Skeletal muscle cell (primary cell): ENCODE measurements around the gene CHST4.
"Not testable (repeated sequence)": the region's sequence is repeated elsewhere in the genome, so short reads cannot be mapped to it uniquely, and the experiment has no call there.

Source experiments
- DNase-seq: peaks from one replicate; pipeline ENCODE4 v3.0.0-alpha.2; 2010; ENCODE audit warnings: low read depth
- H3K4me3 ChIP-seq: 2 replicates; pipeline ENCODE4 v1.5.1; 2011; ENCODE audit warnings: low read depth, mild to moderate bottlenecking, control low read depth, low read length, moderate library complexity

CHST4 gene

DNA sequence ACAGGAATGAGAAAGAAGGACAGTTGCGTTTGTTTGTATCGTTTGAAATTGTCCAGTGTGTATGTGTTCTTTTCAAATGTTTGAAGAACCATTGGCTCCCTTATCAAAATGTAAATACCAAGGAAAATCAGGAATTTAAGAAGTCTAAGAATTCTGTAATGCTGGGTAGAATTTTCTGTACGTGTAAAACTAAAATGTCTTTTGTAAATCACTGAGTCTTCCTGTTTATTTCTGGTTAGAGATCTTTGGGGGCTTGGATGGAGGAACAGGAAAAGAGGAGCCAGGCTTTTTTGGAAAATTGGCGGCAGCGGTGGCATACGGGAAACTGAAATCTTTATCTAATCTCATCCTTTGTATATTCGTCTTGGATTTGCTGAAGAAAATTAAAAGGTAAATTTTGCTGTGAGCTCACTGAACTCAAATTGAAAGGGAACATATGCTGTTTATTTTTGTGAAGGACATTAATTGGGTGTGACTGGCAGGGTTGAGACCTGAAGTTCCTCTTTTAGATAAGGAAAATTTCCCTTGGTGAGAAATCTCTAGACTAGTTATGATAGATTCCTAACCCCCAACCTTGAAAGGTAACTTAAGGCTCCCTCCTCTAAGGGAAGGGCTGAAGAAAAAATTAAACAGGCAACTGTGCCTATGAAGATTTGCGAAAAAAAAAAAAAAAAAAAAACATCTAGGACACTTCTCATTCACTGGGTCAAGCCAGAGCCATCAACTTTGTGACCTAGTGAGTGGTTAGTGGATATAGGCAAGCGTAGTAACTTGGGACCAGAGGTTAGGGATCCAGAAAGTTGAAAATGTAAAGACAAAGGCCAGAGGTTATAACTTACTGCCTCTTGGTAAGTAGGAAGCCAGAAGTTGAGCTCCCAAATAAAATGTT is 39.8 kb downstream of the CHST4 start:
- H3K4me3 ChIP-seq, result no peak overlapping the region

DNA sequence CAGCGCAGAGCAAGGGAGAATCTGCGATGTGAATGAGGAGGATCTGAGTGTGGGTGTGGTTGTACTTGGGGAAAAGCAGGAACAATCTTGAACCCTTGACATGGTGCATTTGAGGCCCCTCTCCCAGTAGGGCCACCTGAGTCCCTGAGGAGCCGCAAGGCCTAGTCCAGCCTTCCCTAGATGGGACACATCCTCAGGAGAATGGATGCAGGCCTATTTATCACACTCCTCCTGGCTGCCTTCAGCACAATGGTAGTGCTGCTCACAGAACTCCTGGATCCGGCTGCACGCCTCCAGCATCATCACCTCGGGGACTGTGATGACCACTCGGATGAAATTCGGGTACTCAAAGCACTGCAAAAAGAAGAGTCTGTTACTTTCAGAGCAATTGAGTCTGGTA is 41.7 kb downstream of the CHST4 start:
- no peak for DNase-seq

More for the DNA sequence above, 39.8 kb downstream of the CHST4 start:
- DNase-seq, result no peak

GRCh38 chr16:71568551-71568950 is 42.3 kb downstream of the CHST4 start:
- no peak for DNase-seq
- H3K4me3 ChIP-seq, result no peak overlapping the region

More for the DNA sequence above, 41.7 kb downstream of the CHST4 start:
- H3K4me3 ChIP-seq, result no peak overlapping the region

- DNase-seq, result no peak
- no peak overlapping the region for H3K4me3 ChIP-seq
These were observed 43.4 kb downstream of the CHST4 start for GRCh38 chr16:71569621-71570020.

DNA sequence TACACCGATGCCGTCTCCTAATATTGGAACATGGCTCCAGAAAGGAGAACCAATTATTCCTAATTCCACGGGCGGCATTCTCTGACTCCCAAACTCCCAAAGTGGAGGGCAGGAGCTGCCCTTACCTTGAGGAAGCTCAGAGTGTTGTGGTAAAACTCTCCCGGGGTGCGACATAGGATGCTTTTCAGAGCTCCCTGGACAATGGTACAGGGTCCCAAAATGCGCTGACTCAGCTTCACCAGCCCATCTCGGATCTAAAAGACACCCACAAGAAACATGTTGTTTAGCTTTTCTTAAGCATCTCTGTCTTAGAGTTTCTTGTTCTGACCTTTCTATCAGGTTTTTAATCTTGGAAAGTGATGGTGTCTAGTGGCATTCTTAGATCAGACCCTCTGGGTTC is 43.9 kb downstream of the CHST4 start:
- DNase-seq, result no peak
- H3K4me3 ChIP-seq, result no peak overlapping the region

DNA sequence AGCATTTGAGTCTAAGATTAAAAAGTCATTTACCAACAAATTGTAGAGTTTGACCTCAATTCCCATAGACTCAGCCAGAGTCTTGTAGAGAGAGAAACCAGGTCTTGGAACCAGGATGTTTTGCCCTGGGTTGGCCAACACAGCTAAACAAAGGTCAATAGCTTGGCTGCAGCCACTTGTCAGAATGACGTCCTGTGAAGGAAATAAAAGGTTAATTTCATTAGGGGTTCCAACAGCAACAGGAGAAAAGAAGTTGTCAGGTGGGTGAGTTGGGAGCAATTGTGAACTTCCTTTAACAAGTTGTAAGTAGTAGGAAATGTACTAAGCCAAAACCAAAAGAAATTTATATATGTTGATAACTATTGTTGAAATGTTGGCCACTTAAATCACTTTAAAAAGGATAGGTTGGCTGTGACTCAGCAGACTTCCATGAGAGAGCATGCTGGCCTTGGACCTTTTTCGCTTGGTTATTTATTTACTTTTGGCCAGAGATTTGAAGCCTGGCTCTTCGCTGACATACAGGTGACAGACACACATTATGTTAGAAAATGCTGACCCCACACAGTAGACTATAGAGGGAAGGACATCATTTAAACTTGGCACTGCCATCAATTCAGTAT is 46.4 kb downstream of the CHST4 start:
- no peak for DNase-seq
- H3K4me3 ChIP-seq, result no peak overlapping the region

GRCh38 chr16:71573387-71574094 is 47.3 kb downstream of the CHST4 start:
- no peak for DNase-seq
- H3K4me3 ChIP-seq, result no peak overlapping the region

DNA sequence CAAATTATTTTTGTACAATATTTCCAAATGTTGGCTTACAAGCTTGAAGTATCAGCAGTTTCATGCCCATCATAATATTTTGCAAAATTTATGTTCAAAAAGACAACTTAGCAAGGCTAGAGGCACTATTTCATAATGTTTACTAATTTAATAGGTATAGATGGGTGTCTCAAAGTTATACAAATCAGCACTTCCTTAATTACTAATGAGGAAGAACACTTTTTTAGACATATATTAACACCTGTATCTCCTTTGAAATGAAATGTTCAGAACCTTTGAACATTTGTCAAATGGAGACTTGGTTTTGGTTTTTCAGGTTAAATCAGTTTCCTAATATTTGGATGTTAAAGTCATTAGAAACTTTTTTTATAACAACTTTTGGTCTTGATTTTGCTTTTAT is 48.5 kb downstream of the CHST4 start:
- no peak for DNase-seq
- no peak overlapping the region for H3K4me3 ChIP-seq

- H3K4me3 ChIP-seq, result no peak within 1 kb of the TSS
- no peak for DNase-seq
These were observed 50.7 kb downstream of the CHST4 start, which contains the start of gene TAT for GRCh38 chr16:71576971-71577370. TSS of gene TAT (minus strand) at chr16:71577092. CDS start at chr16:71576415, 677 bp downstream.

DNA sequence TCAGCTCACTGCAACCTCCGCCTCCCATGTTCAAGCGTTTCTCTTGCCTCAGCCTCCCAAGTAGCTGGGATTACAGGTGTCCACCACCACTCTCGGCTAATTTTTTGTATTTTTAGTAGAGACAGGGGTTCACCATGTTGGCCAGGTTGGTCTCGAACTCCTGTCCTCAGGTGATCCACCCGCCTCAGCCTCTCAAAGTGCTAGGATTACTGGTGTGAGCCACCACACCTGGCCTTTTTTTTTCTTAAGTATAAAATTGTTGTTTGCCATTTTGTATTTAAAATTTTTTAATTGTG is 56.3 kb downstream of the CHST4 start:
- DNase-seq, H3K4me3 ChIP-seq: not testable (repeated sequence)

DNA sequence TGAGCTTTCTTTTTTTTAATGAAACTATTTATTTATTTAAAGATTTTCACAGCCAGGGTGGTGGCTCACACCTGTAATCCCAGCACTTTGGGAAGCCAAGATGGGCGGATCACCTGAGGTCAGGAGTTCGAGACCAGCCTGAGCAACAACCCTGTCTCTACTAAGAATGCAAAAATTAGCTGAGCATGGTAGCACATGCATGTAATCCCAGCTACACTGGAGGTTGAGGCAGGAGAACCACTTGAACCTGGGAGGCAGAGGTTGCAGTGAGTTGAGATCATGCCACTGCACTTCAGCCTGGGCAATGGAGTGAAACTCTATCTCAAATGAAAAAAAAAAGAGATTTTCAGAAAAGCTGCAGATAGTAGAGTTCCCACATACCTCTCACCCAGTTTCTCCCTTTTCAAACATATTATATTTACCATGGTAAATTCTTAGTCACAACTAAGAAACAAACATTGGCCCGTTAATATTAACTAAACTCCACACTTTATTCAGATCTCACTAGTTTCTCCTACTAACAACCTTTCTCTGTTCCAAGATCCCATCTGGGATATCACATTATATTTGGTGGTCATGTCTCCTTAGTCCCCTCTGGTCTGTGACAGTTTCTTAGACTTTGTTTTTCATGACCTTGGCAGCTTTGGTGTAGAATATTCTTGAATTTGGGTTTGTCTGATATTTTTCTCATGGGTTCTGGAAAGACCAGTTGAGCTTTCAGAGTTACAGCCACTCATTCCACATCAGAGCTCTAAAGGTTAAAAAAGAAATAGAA is 58.5 kb downstream of the CHST4 start:
- DNase-seq, result no peak
- no peak overlapping the region for H3K4me3 ChIP-seq

DNA sequence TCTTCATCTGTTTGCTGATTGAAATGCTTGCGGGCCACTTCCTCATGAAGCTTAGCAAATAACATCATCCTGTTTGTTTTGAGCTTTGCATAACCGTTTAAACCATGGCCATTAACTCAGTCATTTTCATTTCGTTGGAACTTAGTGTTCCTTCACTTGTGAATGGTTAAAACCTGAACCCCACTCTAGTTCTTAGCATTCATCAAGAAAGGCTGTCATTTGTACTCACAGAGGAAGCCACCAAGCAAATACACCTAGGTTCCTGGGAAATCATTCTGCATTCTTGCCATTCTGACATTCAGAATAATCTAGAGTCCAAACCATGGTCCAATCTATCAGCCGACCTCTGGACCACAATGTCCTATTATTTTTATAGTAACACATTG is 59.1 kb downstream of the CHST4 start:
- no peak for DNase-seq
- no peak overlapping the region for H3K4me3 ChIP-seq
